Endometrial microvascular endothelial cells (primary cell): Measurements from ENCODE around the gene VAT1L. TPM values are rescaled to one million over a fixed set of nuclear protein-coding genes. Genes with fewer than 3 reads are reported as not detected.
"Not testable (repeated sequence)": the region's sequence is repeated elsewhere in the genome, so short reads cannot be mapped to it uniquely, and the experiment has no call there.

Source experiments
- in situ Hi-C: cut with HindIII; loops from 2 replicates; pipeline ENCODE4 v1.10.0; 2017; ENCODE audit warnings: low sequenced_read_pairs, low pct_unique_long_range_greater_than_20kb; ENCODE audit errors: inconsistent ontology term
- total RNA-seq: library from RNA; depleted of rRNA; stranded (reverse); fragments of >200 nt; gene quantifications from one replicate; pipeline ENCODE4 v1.2.3, GENCODE V29; 2015; ENCODE audit errors: inconsistent ontology term

The VAT1L gene
- total RNA-seq, 1 donor from 2014 or later, result 9.8 TPM

DNA sequence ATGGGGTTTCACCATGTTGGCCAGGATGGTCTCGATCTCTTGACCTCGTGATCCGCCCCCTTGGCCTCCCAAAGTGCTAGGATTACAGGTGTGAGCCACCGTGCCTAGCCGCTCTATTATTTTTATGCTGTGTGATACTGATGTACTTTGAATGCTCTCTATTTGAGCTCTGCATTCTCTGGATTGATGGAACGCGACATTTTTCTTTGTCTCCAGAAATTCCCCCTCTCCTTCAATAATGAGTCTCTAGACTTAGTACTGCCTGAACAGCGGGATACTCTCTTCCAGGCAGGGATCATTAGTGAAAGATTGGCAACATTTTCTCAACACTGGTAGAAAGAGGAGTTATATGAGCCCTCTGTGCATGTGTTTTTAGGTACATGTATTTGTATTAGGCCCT, 140.6 kb downstream of the VAT1L start:
- in situ Hi-C loops, result no loop called here

- in situ Hi-C loops, result no loop called here
These were observed 142.7 kb downstream of the VAT1L start for GRCh38 chr16:77931058-77931457.

GRCh38 chr16:77937473-77938149, 149.2 kb downstream of the VAT1L start:
- in situ Hi-C loops, result no loop called here

- in situ Hi-C loops, result no loop called here
These were observed 150.5 kb downstream of the VAT1L start for GRCh38 chr16:77938913-77939312.

DNA sequence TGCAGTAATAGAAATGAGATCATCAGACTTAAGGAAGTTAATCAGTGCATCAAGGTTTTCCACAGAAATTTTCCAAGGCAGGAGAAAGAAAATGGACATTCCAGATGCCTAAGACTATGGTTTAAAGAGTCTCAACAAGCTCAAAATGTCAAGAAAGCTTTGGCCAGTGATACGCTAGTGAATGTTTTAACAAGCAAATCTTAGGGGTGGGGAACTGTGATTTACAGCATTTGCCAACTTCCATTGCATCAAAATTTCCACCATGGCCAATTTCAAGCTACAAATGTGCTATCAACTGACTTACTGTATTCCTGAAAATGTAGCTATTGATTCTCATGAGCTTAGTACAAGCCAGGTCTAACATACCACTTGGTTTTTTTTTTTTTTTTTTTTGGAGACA, 151.6 kb downstream of the VAT1L start:
- in situ Hi-C loops, result no loop called here

GRCh38 chr16:77943801-77944200, 155.4 kb downstream of the VAT1L start:
- in situ Hi-C loops, result no loop called here

- in situ Hi-C loops, result no loop called here
These were observed 156.3 kb downstream of the VAT1L start for GRCh38 chr16:77944631-77945030.

DNA sequence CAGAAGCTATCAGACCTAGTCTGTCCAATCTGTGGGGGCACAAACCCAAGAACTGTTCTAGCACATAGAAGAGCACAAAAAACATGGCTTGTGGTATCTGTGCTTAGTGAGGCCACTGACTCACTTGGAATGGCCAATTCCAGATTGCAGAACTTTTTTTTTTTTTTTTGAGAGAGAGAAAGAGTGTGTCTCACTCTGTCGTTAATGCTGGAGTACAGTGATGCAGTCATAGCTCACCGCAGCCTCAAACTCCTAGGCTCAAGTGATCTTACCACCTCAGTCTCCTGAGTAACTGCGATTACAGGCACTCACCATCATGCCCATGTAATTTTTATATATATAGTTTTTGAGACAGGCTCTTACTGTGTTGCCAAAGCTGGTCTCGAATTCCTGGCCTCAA, 156.8 kb downstream of the VAT1L start:
- in situ Hi-C loops, result no loop called here

DNA sequence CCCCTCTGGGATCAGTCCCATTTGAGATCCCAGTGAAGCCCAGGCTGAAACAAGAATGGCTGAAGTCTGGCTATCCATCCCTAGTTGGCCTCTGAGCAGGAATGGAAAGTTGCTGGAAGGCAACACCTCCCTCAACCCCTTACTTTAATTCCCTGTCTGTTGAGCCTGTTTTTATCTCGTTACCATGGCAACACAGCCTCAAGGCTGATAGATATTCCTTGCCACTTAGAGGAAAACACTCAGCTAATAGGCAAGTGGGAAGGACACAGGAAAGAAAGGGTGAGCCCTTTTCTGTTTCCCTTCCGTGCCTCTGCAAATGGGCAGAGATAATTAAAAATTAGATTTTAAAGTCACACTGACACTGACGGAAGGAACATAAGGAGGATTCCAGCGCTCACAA, 158.5 kb downstream of the VAT1L start:
- in situ Hi-C loops, result no loop called here

DNA sequence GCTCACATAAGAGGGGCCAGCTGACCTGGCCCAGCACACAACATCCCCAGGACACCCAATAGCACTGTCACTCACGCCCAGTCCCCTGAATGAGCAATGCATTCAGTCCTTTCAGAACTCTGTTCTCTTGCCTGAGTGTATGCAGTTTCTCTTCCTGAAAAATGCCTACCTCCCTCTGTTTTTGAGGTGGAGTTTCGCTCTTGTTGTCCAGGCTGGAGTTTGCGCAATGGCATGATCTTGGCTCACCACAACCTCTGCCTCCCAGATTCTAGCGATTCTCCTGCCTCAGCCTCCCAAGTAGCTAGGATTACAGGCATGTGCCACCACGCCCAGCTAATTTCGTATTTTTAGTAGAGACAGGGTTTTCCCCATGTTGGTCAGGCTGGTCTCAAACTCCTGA, 159.2 kb downstream of the VAT1L start:
- in situ Hi-C loops, result not testable (repeated sequence)

DNA sequence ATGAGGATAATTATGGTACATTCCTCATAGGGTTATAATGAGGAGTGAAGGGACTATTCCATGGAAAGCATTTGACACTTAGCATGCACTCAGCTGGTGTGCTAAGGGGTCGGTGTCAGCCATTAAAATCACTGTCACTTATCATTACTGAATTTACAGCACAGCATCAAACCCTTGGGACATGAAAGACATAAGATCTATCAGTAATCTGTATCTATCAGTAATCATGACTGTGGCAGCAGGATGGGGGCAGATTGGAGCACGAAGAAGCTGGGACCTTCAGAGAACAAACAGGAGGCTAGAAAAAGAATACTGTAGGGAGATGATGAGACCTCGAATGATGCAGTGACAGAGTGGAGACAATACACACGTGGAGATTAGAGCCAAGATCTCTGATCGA, 160.5 kb downstream of the VAT1L start:
- in situ Hi-C loops, result no loop called here

- in situ Hi-C loops, result no loop called here
These were observed 161.1 kb downstream of the VAT1L start for GRCh38 chr16:77949445-77949844.

- in situ Hi-C loops, result no loop called here
These were observed 163.4 kb downstream of the VAT1L start for GRCh38 chr16:77951788-77952187.

DNA sequence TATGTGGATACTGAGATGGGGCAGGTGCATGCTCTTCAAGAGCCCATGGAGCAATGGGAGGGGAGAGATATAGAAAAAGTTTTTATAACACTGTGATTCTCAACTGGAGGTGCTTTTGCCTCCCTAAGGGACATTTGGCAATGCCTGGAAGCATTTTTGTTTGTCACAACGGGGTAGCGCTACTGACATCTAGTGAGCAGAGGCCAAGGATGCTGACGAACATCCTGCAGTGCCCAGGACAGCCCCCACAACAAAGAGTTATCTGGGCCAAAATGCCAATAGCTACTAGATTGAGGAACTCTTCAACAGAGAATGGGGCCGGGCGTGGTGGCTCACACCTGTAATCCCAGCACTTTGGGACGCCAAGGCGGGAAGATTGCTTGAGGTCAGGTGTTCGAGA, 166.8 kb downstream of the VAT1L start:
- in situ Hi-C loops, result no loop called here

GRCh38 chr16:77956231-77956630, 167.9 kb downstream of the VAT1L start:
- in situ Hi-C loops, result no loop called here

DNA sequence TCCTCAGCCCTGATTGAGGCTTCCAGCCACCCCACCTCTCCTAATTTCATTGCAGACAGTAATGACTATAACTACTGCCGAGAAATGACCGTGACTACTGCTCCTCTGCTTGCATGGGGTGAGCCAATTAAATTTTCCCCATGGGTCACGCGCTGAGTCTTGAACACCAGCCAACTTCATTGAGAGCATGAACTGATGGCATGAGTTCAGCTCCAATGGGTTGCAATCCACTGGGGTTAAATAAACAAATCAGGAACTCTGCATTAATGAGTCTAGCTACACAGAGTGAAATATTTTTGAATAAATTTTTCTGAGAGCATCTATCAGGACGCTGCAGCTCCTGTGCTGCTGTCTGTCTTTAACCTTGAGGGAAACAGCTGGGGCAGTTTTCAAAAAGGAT, 172.4 kb downstream of the VAT1L start:
- in situ Hi-C loops, result no loop called here

DNA sequence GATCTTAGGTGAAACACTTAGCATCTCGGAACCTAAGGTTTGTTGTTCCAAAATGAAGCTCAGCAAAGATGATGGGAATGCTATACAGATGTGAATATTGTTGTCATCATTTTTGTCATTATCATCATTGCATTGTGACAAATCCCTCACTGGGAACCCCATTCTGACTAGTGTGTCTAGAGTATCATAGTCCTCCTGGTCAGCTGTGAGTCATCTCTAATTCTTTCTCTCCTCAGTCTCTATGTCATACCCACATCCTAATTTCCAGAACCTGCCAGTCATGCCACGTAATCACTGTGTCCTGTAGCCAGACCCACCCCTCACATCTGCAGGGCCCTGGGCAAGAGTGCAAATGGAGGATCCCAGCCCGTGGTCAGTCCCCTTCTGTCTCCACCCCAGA, 173.4 kb downstream of the VAT1L start:
- in situ Hi-C loops, result no loop called here

- in situ Hi-C loops, result no loop called here
These were observed 174.3 kb downstream of the VAT1L start for GRCh38 chr16:77962689-77963088.

DNA sequence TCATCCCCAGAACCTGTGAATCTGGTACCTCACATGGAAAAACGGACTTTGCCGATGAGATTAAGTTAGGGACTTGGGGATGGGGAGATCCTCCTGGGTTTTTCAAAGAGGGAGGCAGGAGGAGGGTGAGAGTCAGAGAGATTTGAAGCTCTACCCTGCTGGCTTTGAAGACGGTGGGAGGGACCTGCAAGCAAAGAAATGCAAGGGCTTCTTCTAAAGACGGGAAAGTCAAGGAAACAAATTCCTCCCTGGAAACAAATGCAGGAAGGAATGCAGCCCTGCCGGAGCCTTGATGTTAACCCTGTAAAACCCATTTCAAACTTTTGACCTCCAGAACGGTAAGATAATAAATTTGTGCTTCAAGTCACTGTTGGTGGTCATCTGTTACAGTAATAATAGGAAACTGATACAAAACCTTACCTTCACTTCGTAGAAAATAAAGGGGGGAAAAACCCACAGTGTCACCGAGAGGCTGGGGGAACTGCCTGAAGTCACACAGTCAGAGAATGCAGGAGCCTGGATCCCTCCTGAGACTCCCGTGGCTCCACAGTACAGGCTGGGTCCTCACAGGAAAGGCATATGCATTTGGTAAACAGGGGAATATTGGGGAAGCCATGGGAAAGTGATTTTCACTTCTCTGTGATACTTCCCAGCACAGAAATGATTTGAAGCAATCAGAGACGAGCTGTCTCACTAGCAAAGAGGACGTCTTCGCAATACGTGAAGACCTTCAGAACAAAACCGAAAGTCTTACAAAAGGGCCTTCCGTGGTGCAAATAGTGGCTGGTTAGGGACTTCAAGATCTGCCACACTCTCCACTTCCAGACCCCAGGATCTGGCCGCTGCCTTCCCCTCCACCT, 175.1 kb downstream of the VAT1L start:
- in situ Hi-C loops, result no loop called here

DNA sequence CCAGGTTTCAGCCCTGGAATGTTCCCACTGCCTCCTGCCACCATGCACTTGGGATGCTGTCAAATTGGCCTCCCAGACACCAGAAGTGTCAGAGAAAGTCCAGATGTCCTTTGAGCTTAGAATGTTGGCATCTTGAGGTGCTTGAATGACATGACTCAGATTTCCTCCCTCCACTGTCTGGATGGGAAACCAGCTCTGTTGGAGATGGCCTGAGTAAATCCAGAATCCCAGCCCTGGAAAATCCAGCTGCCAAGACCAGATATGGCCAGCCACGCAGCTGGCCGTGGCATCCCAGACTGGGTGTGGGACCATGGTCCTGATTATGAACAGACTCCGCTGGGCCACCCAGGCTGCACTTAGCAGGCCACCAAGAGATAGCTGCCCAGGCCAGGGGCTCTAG, 177.0 kb downstream of the VAT1L start:
- in situ Hi-C loops, result no loop called here
